ENCODE results near the gene TSC22D3.

Gene TSC22D3

GRCh38 chrX:107738768-107739167 lies 36.8 kb downstream of the TSC22D3 start:
- TF ChIP-seq CTCF (IDR thresholded peaks at IDR 0.05; ENCODE audit: extremely low read depth, missing control alignments) = no peak
- no peak for DNase-seq (ENCODE audit: low spot score)

GRCh38 chrX:107738272-107738671 lies 37.3 kb downstream of the TSC22D3 start:
- TF ChIP-seq CTCF (IDR thresholded peaks at IDR 0.05; ENCODE audit: extremely low read depth, missing control alignments) = no peak
- DNase-seq (ENCODE audit: low spot score) = no peak

- DNase-seq (ENCODE audit: low spot score) = no peak
- TF ChIP-seq CTCF (IDR thresholded peaks at IDR 0.05; ENCODE audit: extremely low read depth, missing control alignments) = no peak
Measured at GRCh38 chrX:107736781-107737531, 38.6 kb downstream of the TSC22D3 start.

GRCh38 chrX:107734646-107735045 lies 40.9 kb downstream of the TSC22D3 start:
- no peak for TF ChIP-seq CTCF (IDR thresholded peaks at IDR 0.05; ENCODE audit: extremely low read depth, missing control alignments)
- no peak for DNase-seq (ENCODE audit: low spot score)

- TF ChIP-seq CTCF (IDR thresholded peaks at IDR 0.05; ENCODE audit: extremely low read depth, missing control alignments) = no peak
- DNase-seq (ENCODE audit: low spot score) = no peak
Measured at GRCh38 chrX:107733686-107734085, 41.9 kb downstream of the TSC22D3 start.

- no peak for TF ChIP-seq CTCF (IDR thresholded peaks at IDR 0.05; ENCODE audit: extremely low read depth, missing control alignments)
- DNase-seq (ENCODE audit: low spot score) = no peak
Measured at GRCh38 chrX:107731831-107732502, 43.6 kb downstream of the TSC22D3 start.

GRCh38 chrX:107730991-107731766 lies 44.4 kb downstream of the TSC22D3 start:
- TF ChIP-seq CTCF (IDR thresholded peaks at IDR 0.05; ENCODE audit: extremely low read depth, missing control alignments) = no peak
- no peak for DNase-seq (ENCODE audit: low spot score)

Measured in GM20000 (cell line).